Thoracic aorta (tissue), 2 donors: Measurements from ENCODE around the gene RERG. TPM values are rescaled to one million over a fixed set of nuclear protein-coding genes. Genes with fewer than 3 reads are reported as not detected.

Experiments used
- ATAC-seq: fragments of 150-250 bp; one replicate; pipeline ENCODE4 v1.8.0; 2017; ENCODE audit warnings: low read depth; ENCODE audit not compliant: insufficient number of reproducible peaks, low FRiP score
- DNase-seq: peaks from one replicate; pipeline ENCODE4 v3.0.0-alpha.2; 2020; ENCODE audit warnings: low spot score
- H3K27ac ChIP-seq, 2 donors: fragments of 200-600 bp; sonication (generic); 1 replicate in 1 of 2; 2 replicates in 1 of 2; pipeline ENCODE4 v1.5.1; 2016; ENCODE audit warnings: mild to moderate bottlenecking in 2 of 2, moderate library complexity in 2 of 2
- H3K27me3 ChIP-seq: fragments of 200-600 bp; sonication (generic); replicated peaks from 2 replicates; pipeline ENCODE4 v1.6.0; 2016; ENCODE audit warnings: mild to moderate bottlenecking; ENCODE audit not compliant: insufficient read depth
- H3K36me3 ChIP-seq: fragments of 200-600 bp; sonication (generic); one replicate; pipeline ENCODE4 v1.5.1; 2016
- H3K4me1 ChIP-seq, 2 donors: fragments of 200-600 bp; sonication (generic); 1 replicate in 1 of 2; 2 replicates in 1 of 2; pipeline versions ENCODE4 v1.5.1 to v1.6.0; 2016; ENCODE audit warnings: low read depth in 2 of 2, mild to moderate bottlenecking in 1 of 2; ENCODE audit not compliant: control insufficient read depth in 1 of 2
- H3K4me3 ChIP-seq: fragments of 200-600 bp; sonication (generic); 2 replicates; pipeline ENCODE4 v1.5.1; 2016; ENCODE audit warnings: mild to moderate bottlenecking
- H3K9me3 ChIP-seq: fragments of 200-600 bp; sonication (generic); 2 replicates; pipeline ENCODE4 v1.5.1; 2016
- total RNA-seq, 2 donors: library from RNA; depleted of rRNA; stranded (reverse); fragments of >200 nt; gene quantifications; one replicate each; pipeline versions ENCODE4 v1.1.0 to v1.2.3, GENCODE V29; 2016
- TF ChIP-seq, protein P1 (sequence below): fragments of 200-600 bp; sonication (generic); IDR thresholded peaks from one replicate; pipeline ENCODE4 v1.5.1; 2019; ENCODE audit warnings: antibody characterized with exemption

The RERG gene
- total RNA-seq, 2 donors from 2014 or later, result 92.3 to 120 TPM

DNA sequence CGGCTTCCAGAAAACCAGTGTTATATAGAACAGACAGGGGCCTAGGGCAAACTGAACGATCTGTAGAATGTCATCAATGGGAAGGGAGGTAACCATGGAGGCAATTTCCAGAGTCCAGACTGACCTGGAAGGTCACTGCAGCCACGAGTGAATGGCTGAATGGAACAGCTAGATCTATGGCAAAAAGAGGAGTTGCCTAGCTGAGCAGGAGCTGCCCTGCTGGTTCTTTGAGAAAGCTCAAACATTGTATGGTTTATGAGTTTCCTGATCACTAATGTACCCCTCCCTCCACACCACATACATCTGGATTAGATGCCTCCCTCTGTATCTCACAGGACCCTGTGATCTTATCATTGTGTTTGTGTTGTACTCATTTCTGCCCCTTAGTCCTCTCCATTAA lies 1.0 kb upstream of the RERG start:
- TF ChIP-seq, protein P1, sequence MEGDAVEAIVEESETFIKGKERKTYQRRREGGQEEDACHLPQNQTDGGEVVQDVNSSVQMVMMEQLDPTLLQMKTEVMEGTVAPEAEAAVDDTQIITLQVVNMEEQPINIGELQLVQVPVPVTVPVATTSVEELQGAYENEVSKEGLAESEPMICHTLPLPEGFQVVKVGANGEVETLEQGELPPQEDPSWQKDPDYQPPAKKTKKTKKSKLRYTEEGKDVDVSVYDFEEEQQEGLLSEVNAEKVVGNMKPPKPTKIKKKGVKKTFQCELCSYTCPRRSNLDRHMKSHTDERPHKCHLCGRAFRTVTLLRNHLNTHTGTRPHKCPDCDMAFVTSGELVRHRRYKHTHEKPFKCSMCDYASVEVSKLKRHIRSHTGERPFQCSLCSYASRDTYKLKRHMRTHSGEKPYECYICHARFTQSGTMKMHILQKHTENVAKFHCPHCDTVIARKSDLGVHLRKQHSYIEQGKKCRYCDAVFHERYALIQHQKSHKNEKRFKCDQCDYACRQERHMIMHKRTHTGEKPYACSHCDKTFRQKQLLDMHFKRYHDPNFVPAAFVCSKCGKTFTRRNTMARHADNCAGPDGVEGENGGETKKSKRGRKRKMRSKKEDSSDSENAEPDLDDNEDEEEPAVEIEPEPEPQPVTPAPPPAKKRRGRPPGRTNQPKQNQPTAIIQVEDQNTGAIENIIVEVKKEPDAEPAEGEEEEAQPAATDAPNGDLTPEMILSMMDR, result no peak
- H3K4me3 ChIP-seq, result peak overlapping the region; percentile 80
- no peaks in the 10 kb centered on the region for H3K36me3 ChIP-seq
- no peaks in the 10 kb centered on the region for H3K27me3 ChIP-seq
- peak overlapping the region; percentile 85 to 86 for H3K27ac ChIP-seq
- peaks cover 14 to 33% of the 10 kb centered on the region in 2 donors for H3K4me1 ChIP-seq
- no peak for DNase-seq
- H3K9me3 ChIP-seq, result no peaks in the 10 kb centered on the region
- no peak for ATAC-seq

DNA sequence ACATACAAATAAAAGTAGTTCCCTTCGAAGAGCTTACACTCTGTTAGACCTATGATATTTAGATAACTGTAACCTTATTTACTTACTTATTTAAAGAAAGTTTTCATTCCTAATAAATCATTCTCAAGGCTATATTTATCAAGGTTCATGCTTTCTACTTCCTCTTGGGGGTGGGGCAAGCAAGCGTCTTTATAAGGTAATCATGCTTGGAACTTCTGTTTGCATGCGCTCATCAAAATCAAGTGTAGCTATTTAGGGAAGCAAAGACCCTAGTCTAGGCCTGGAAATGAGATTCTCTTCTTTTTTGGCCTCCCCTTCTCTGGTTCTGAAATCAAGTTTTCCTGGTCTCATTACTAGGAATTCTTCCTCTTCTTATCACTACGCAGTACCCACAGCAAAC lies 766 bp downstream of the RERG start:
- ATAC-seq (no peak), DNase-seq (no peak)
- TF ChIP-seq, protein P1, result no peak

DNA sequence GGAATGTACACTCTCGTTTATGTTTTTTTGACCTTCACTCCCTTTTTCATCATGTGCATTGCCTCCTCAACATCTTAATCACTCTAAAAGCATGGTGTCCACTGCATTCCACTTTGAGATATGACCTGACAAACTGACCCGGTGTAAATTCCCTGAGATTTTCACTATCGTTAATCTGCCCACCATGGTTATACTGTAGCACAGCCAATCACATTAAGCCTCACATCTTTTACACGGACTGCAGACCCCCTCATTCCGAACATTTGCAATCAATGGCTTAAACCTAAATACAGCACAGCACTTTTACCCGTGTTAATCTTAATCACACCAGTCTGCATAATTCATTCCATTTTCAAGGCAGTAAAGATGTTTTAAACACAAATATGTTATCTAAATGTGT lies 2.4 kb downstream of the RERG start:
- H3K27ac ChIP-seq, result peak overlapping the region; percentile 33 to 86
- no peaks in the 10 kb centered on the region for H3K27me3 ChIP-seq
- peak overlapping the region; percentile 80 for H3K4me3 ChIP-seq
- ATAC-seq (no peak), DNase-seq (no peak)
- TF ChIP-seq, protein P1, result no peak
- H3K4me1 ChIP-seq, result peaks cover 21 to 62% of the 10 kb centered on the region in 2 donors
- H3K9me3 ChIP-seq, result no peaks in the 10 kb centered on the region
- no peaks in the 10 kb centered on the region for H3K36me3 ChIP-seq

More for the DNA sequence above, 766 bp downstream of the RERG start:
- Histone ChIP-seq H3K4me3 (peak overlapping the region; percentile 80), H3K9me3 (no peaks in the 10 kb centered on the region), H3K27ac (peak overlapping the region; percentile 85 to 86), H3K36me3 (no peaks in the 10 kb centered on the region), H3K27me3 (no peaks in the 10 kb centered on the region), H3K4me1 (peaks cover 14 to 46% of the 10 kb centered on the region in 2 donors)

DNA sequence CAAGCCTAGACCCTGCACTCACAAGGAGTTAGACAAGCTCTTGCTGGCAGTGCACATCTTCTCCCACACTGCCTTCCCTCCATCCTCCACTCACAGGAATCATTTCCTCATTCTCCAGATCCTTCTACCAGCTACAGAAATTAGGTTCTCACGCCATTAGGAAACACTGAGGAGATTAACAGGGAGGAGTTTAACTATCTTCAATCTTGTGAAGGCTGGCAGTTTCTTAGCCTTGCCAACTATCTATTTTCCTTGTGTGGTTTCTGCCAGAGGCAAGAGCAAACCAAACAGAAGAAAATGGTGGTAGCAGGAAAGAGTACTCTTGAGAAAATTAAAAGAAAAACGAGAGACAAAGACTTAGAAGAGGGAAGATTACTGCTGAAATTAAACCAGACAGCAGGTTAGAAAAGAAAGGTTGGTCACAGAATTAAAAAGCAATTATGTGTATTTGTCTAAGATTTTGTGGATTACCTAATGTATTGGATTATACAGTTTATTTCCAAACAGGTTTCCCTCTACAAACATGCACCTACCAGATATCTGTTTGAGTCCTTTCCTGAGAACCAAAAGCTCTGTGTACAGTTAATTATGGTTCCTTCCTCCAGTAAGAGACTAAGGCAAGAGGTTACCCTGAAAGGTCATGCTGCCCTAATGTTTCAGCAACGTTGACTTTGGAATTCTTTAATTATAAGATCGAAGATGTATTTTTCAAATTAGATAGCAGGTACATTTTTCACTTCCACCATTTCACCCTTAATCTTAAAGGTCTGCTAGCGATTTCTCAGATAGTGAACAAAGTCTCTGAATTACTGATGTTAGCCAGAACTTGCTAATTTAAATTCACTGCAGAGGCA lies 5.0 kb downstream of the RERG start:
- Histone ChIP-seq H3K27ac (peak overlapping the region; percentile 76 to 77), H3K9me3 (no peaks in the 10 kb centered on the region), H3K27me3 (no peaks in the 10 kb centered on the region), H3K36me3 (no peaks in the 10 kb centered on the region), H3K4me1 (peaks cover 22 to 69% of the 10 kb centered on the region in 2 donors), H3K4me3 (no peak overlapping the region)
- DNase-seq (no peak), ATAC-seq (no peak)
- TF ChIP-seq, protein P1, result no peak

DNA sequence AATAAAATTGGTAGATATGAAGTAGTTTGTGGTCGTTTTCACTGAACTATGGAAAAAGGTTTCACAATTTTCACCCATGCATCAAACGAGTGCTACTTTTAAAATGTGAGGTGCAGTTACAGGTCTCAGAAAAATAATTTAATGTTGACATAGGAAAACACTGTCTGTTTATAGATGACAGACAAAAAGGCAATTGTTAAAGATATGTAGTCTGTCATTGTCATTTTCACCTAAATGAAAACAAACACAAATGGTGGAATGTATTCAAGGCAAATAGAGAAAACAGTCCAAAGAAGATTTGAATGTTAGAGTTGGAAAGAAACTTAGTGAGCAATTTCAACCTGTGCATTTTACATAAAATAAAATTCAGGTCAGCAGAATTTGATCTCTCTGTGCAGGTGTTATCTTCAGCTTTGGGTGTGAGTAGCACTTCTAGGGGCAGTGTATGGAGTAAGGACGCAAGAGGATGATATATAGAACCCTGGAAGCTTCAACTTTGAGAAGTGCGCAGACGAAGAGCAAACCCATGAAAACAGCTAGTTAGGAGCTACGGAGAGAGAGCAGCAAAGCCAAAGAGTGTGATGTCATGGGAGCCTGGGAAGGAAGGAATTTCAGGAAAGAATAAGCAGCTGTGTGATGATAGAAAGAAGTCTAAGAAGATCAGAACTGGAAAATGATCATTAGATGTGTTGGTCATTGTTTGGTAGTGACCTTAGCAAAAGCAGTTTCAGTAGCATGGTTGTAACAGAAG lies 6.2 kb downstream of the RERG start:
- DNase-seq (no peak), ATAC-seq (no peak)
- peak overlapping the region; percentile 10 for H3K4me3 ChIP-seq
- H3K9me3 ChIP-seq, result no peaks in the 10 kb centered on the region
- peak overlapping the region; percentile 76 to 77 for H3K27ac ChIP-seq
- H3K4me1 ChIP-seq, result peaks cover 29 to 82% of the 10 kb centered on the region in 2 donors
- TF ChIP-seq, protein P1, result no peak
- no peaks in the 10 kb centered on the region for H3K27me3 ChIP-seq
- no peaks in the 10 kb centered on the region for H3K36me3 ChIP-seq
